K562 (cell line): Measurements from ENCODE around the gene CDHR1. TPM values are rescaled to one million over a fixed set of nuclear protein-coding genes. Genes with fewer than 3 reads are reported as not detected.

Experiments
- NCOA1 ChIP-seq: fragments of 450-650 bp; IDR thresholded peaks from 2 replicates; pipeline ENCODE4 v1.6.1; 2016; ENCODE audit warnings: low read depth
- NCOA4 ChIP-seq: fragments of 450-650 bp; IDR thresholded peaks from 2 replicates; pipeline ENCODE4 v1.6.1; 2018; ENCODE audit warnings: mild to moderate bottlenecking; ENCODE audit not compliant: partially characterized antibody
- POU5F1 ChIP-seq: fragments of 150-350 bp; IDR thresholded peaks from 2 replicates; pipeline ENCODE4 v1.6.1; 2014; ENCODE audit warnings: borderline replicate concordance, low read length, low read depth, mild to moderate bottlenecking; ENCODE audit not compliant: partially characterized antibody
- SAFB ChIP-seq: fragments of 200-400 bp; formaldehyde crosslinking; IDR thresholded peaks from 2 replicates; pipeline ENCODE4 v1.6.1; 2017; ENCODE audit warnings: low read depth, low read length, borderline replicate concordance
- TCF7L2 ChIP-seq: fragments of 150-350 bp; IDR thresholded peaks from 2 replicates; pipeline ENCODE4 v1.6.1; 2016; ENCODE audit warnings: low read depth, mild to moderate bottlenecking, low read length, moderate library complexity
- polyA plus RNA-seq, 8 experiments: library from polyadenylated mRNA; depleted of rRNA in 4 of 8; stranded (reverse) in 5 of 8; unstranded in 3 of 8; fragments of >200 nt; fragmentation: Nextera tagmentation in 2 of 8; fragmentation: Illumina TruSeq in 1 of 8; extraction: Ambion mirVana in 2 of 8; extraction: Trizol in 1 of 8; gene quantifications; 2 replicates each; pipeline versions ENCODE4 v1.2.1 to v1.2.3, GENCODE V29; 2011 to 2014; ENCODE audit warnings: inconsistent platforms in 1 of 8, missing spikeins in 1 of 8
- total RNA-seq, 7 experiments: library from RNA; depleted of rRNA in 6 of 7; stranded (reverse); fragments of >200 nt in 6 of 7; fragmentation: Illumina TruSeq in 2 of 7; extraction: Trizol in 2 of 7; gene quantifications; 2 replicates each; pipeline versions ENCODE4 v1.2.1 to v1.2.3, GENCODE V29; 2011 to 2021; ENCODE audit warnings: low replicate concordance in 1 of 7
- TF ChIP-seq, protein P1 (sequence below): sonication (generic); formaldehyde crosslinking; IDR thresholded peaks from 2 replicates; pipeline ENCODE4 v1.8.1; 2023; ENCODE audit warnings: missing genetic modification reagents, mild to moderate bottlenecking, borderline replicate concordance
- TF ChIP-seq, protein P2 (sequence below): fragments of 450-650 bp; IDR thresholded peaks from 2 replicates; pipeline ENCODE4 v1.6.1; 2016; ENCODE audit warnings: mild to moderate bottlenecking

The CDHR1 gene
- total and polyA plus RNA-seq, 9 of the 15 experiments (the other 6 are each of a cell fraction or from before 2014, with no cell fraction given) = 0.03 to 0.99 (median 0.20) TPM

DNA sequence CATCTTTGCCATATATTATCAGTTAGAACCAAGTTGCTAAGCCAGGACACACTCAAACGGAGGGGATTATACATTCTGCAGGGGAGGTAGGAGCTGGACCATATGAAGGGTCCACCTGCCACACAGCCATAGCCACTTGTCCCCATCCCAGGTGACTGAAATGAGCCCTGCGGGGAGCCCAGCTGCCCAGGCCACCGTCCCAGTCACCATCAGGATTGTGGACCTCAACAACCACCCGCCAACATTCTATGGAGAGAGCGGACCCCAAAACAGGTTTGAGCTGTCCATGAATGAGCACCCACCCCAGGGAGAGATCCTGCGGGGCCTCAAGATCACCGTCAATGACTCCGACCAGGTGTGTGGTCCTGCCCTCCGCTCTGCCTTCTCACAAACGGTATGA, 13.7 kb downstream of the CDHR1 start (continued):
- TF ChIP-seq, protein P1, sequence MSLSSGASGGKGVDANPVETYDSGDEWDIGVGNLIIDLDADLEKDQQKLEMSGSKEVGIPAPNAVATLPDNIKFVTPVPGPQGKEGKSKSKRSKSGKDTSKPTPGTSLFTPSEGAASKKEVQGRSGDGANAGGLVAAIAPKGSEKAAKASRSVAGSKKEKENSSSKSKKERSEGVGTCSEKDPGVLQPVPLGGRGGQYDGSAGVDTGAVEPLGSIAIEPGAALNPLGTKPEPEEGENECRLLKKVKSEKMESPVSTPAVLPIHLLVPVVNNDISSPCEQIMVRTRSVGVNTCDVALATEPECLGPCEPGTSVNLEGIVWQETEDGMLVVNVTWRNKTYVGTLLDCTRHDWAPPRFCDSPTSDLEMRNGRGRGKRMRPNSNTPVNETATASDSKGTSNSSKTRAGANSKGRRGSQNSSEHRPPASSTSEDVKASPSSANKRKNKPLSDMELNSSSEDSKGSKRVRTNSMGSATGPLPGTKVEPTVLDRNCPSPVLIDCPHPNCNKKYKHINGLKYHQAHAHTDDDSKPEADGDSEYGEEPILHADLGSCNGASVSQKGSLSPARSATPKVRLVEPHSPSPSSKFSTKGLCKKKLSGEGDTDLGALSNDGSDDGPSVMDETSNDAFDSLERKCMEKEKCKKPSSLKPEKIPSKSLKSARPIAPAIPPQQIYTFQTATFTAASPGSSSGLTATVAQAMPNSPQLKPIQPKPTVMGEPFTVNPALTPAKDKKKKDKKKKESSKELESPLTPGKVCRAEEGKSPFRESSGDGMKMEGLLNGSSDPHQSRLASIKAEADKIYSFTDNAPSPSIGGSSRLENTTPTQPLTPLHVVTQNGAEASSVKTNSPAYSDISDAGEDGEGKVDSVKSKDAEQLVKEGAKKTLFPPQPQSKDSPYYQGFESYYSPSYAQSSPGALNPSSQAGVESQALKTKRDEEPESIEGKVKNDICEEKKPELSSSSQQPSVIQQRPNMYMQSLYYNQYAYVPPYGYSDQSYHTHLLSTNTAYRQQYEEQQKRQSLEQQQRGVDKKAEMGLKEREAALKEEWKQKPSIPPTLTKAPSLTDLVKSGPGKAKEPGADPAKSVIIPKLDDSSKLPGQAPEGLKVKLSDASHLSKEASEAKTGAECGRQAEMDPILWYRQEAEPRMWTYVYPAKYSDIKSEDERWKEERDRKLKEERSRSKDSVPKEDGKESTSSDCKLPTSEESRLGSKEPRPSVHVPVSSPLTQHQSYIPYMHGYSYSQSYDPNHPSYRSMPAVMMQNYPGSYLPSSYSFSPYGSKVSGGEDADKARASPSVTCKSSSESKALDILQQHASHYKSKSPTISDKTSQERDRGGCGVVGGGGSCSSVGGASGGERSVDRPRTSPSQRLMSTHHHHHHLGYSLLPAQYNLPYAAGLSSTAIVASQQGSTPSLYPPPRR (CRISPR knock-in tag) = no peak
- no peak for TF ChIP-seq POU5F1
- TF ChIP-seq, protein P2, sequence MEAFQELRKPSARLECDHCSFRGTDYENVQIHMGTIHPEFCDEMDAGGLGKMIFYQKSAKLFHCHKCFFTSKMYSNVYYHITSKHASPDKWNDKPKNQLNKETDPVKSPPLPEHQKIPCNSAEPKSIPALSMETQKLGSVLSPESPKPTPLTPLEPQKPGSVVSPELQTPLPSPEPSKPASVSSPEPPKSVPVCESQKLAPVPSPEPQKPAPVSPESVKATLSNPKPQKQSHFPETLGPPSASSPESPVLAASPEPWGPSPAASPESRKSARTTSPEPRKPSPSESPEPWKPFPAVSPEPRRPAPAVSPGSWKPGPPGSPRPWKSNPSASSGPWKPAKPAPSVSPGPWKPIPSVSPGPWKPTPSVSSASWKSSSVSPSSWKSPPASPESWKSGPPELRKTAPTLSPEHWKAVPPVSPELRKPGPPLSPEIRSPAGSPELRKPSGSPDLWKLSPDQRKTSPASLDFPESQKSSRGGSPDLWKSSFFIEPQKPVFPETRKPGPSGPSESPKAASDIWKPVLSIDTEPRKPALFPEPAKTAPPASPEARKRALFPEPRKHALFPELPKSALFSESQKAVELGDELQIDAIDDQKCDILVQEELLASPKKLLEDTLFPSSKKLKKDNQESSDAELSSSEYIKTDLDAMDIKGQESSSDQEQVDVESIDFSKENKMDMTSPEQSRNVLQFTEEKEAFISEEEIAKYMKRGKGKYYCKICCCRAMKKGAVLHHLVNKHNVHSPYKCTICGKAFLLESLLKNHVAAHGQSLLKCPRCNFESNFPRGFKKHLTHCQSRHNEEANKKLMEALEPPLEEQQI = no peak
- TF ChIP-seq NCOA4 = no peak
- no peak for TF ChIP-seq TCF7L2
- TF ChIP-seq SAFB = no peak
- TF ChIP-seq NCOA1 = no peak
